ENCODE measurements around the gene GSTM2.
"Not testable (repeated sequence)": the region's sequence is repeated elsewhere in the genome, so short reads cannot be mapped to it uniquely, and the experiment has no call there.

DNA sequence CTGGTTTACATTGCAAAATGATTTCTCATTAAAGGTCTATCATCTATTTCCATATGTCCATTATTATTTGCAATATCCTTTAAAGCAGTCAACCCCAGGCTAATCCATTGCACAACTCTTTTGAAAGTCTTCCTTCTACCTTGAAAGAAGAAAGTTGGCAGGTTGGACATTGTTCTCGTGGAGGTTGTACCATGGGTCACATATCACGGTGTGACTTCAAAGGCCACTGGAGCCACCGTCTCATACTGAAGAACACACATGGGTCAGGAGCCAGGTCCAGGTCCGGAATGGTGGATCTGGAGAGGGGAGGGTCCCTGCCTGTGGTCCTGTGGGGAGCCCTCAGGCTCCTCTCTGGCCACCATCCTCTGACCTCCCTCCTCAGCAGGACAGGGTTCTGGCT lies 18.0 kb downstream of the GSTM2 start:
- TF ChIP-seq, protein P1, sequence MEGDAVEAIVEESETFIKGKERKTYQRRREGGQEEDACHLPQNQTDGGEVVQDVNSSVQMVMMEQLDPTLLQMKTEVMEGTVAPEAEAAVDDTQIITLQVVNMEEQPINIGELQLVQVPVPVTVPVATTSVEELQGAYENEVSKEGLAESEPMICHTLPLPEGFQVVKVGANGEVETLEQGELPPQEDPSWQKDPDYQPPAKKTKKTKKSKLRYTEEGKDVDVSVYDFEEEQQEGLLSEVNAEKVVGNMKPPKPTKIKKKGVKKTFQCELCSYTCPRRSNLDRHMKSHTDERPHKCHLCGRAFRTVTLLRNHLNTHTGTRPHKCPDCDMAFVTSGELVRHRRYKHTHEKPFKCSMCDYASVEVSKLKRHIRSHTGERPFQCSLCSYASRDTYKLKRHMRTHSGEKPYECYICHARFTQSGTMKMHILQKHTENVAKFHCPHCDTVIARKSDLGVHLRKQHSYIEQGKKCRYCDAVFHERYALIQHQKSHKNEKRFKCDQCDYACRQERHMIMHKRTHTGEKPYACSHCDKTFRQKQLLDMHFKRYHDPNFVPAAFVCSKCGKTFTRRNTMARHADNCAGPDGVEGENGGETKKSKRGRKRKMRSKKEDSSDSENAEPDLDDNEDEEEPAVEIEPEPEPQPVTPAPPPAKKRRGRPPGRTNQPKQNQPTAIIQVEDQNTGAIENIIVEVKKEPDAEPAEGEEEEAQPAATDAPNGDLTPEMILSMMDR (IDR thresholded peaks at IDR 0.05), result not testable (repeated sequence)
- not testable (repeated sequence) for TF ChIP-seq POLR2A (IDR thresholded peaks at IDR 0.05)

All from heart left ventricle (tissue), 13 donors.